Liver (tissue), 9 donors: Measurements from ENCODE around the gene DDIT4. TPM values are rescaled to one million over a fixed set of nuclear protein-coding genes. Genes with fewer than 3 reads are reported as not detected.

ENCODE experiments used
- DNase-seq: peaks from one replicate; pipeline ENCODE4 v3.0.0-alpha.2; 2017; ENCODE audit warnings: low spot score
- H3K27ac ChIP-seq, 2 donors: one replicate each; pipeline ENCODE4 v1.7.0; 2013; ENCODE audit warnings: inconsistent platforms in 2 of 2, low read length in 2 of 2, control low read depth in 1 of 2, low read depth in 1 of 2, mild to moderate bottlenecking in 1 of 2
- H3K27me3 ChIP-seq, 4 donors: one replicate each; pipeline versions ENCODE4 v1.6.1 to v1.7.0; 2013; ENCODE audit warnings: low read length in 3 of 4, inconsistent platforms in 1 of 4, mild to moderate bottlenecking in 1 of 4, moderate library complexity in 1 of 4; ENCODE audit not compliant: control insufficient read depth in 4 of 4, insufficient read depth in 4 of 4
- H3K36me3 ChIP-seq, 4 donors: one replicate each; pipeline versions ENCODE4 v1.6.1 to v1.7.0; 2013; ENCODE audit warnings: low read length in 3 of 4, mild to moderate bottlenecking in 3 of 4, low read depth in 1 of 4, moderate library complexity in 1 of 4; ENCODE audit not compliant: control insufficient read depth in 4 of 4, insufficient read depth in 3 of 4
- H3K4me1 ChIP-seq, 4 donors: one replicate each; pipeline versions ENCODE4 v1.6.1 to v1.7.0; 2013; ENCODE audit warnings: low read length in 3 of 4, mild to moderate bottlenecking in 3 of 4, moderate library complexity in 1 of 4; ENCODE audit not compliant: control insufficient read depth in 4 of 4, insufficient read depth in 4 of 4
- H3K4me3 ChIP-seq, 3 donors: one replicate each; pipeline versions ENCODE4 v1.6.1 to v1.7.0; 2013; ENCODE audit warnings: low read length in 3 of 3, control low read depth in 1 of 3, low read depth in 1 of 3, mild to moderate bottlenecking in 1 of 3
- H3K9ac ChIP-seq, 2 donors: one replicate each; pipeline ENCODE4 v1.7.0; 2013; ENCODE audit warnings: low read length in 2 of 2, mild to moderate bottlenecking in 2 of 2, moderate library complexity in 2 of 2, control low read depth in 1 of 2, low read depth in 1 of 2
- H3K9me3 ChIP-seq, 4 donors: one replicate each; pipeline versions ENCODE4 v1.6.1 to v1.7.0; 2013; ENCODE audit warnings: low read length in 3 of 4; ENCODE audit not compliant: control insufficient read depth in 4 of 4
- ATF3 ChIP-seq: IDR thresholded peaks from 2 replicates; pipeline ENCODE4 v1.6.1; 2016; ENCODE audit warnings: antibody characterized with exemption
- EGR1 ChIP-seq, 2 donors: IDR thresholded peaks; 2 replicates each; pipeline ENCODE4 v1.6.1; 2016 to 2018; ENCODE audit warnings: antibody characterized with exemption in 2 of 2, low read depth in 2 of 2
- FOXA1 ChIP-seq: IDR thresholded peaks from 2 replicates; pipeline ENCODE4 v1.6.1; 2016; ENCODE audit warnings: antibody characterized with exemption
- FOXA2 ChIP-seq: IDR thresholded peaks from 2 replicates; pipeline ENCODE4 v1.6.1; 2016; ENCODE audit warnings: antibody characterized with exemption
- GABPA ChIP-seq, 2 donors: IDR thresholded peaks in 1 of 2; conservative IDR thresholded peaks in 1 of 2; 2 replicates each; pipeline ENCODE4 v1.6.1; 2016; ENCODE audit warnings: antibody characterized with exemption in 2 of 2, mild to moderate bottlenecking in 1 of 2, moderate library complexity in 1 of 2
- HNF4A ChIP-seq, 2 donors: conservative IDR thresholded peaks; 2 replicates each; pipeline ENCODE4 v1.6.1; 2016; ENCODE audit warnings: antibody characterized with exemption in 2 of 2, mild to moderate bottlenecking in 2 of 2
- HNF4G ChIP-seq: IDR thresholded peaks from 2 replicates; pipeline ENCODE4 v1.6.1; 2016; ENCODE audit warnings: antibody characterized with exemption
- JUND ChIP-seq, 2 donors: IDR thresholded peaks; 2 replicates each; pipeline ENCODE4 v1.6.1; 2016; ENCODE audit warnings: antibody characterized with exemption in 2 of 2
- NR2F2 ChIP-seq: IDR thresholded peaks from 2 replicates; pipeline ENCODE4 v1.6.1; 2016; ENCODE audit warnings: antibody characterized with exemption
- RAD21 ChIP-seq, 2 donors: IDR thresholded peaks; 2 replicates each; pipeline ENCODE4 v1.6.1; 2016; ENCODE audit warnings: antibody characterized with exemption in 2 of 2, mild to moderate bottlenecking in 2 of 2
- TAF1 ChIP-seq: conservative IDR thresholded peaks from 2 replicates; pipeline ENCODE4 v1.6.1; 2016; ENCODE audit warnings: antibody characterized with exemption, mild to moderate bottlenecking
- WGBS: extraction: QIAGEN DNeasy Blood & Tissue Kit; methylation state at CpG from one replicate; pipeline ENCODE4 v1.1.7; 2013; 5-methylcytosine and 5-hydroxymethylcytosine counted together
- polyA plus RNA-seq, 2 donors: library from polyadenylated mRNA; stranded (reverse) in 1 of 2; unstranded in 1 of 2; fragments of 200-250 nt in 1 of 2; fragments of >200 nt in 1 of 2; fragmentation: Nextera tagmentation in 1 of 2; extraction: Ambion mirVana in 1 of 2; gene quantifications; one replicate each; pipeline versions ENCODE4 v1.2.1 to v1.2.3, GENCODE V29; 2013 to 2015
- total RNA-seq, 2 donors: library from RNA; depleted of rRNA; stranded (reverse); fragments of >200 nt; gene quantifications; one replicate each; pipeline ENCODE4 v1.2.3, GENCODE V29; 2014
- TF ChIP-seq, protein P1 (sequence below): fragments of 150-350 bp; IDR thresholded peaks from 2 replicates; pipeline ENCODE4 v1.5.1; 2017; ENCODE audit warnings: improper control_type of control experiment, low read depth, low read length; ENCODE audit not compliant: missing input control
- TF ChIP-seq, protein P2 (sequence below): IDR thresholded peaks from 2 replicates; pipeline ENCODE4 v1.6.1; 2016; ENCODE audit warnings: antibody characterized with exemption
- TF ChIP-seq, protein P3 (sequence below): IDR thresholded peaks from 2 replicates; pipeline ENCODE4 v1.6.1; 2016; ENCODE audit warnings: antibody characterized with exemption, mild to moderate bottlenecking
- donor health status: healthy.
- donor health status: healthy.
- donor health status: healthy.
- donor health status: healthy.
- donor health status: healthy.

Gene DDIT4
- total and polyA plus RNA-seq, 4 donors, result 18.4 to 69.0 (median 43.7) TPM

GRCh38 chr10:72239409-72239808 lies 34.3 kb upstream of the DDIT4 start:
- Histone ChIP-seq H3K4me3 (no peak overlapping the region), H3K9me3 (no peaks in the 10 kb centered on the region), H3K36me3 (peaks cover 2 to 11% (median 9%) of the 10 kb centered on the region in 4 donors), H3K27ac (no peak overlapping the region), H3K27me3 (no peaks in the 10 kb centered on the region), H3K4me1 (peaks cover 0 to 8% (median 3%) of the 10 kb centered on the region in 4 donors), H3K9ac (no peak overlapping the region)
- no peak for DNase-seq
- WGBS, result 79% methylated on average over 1 of the region's 1 CpG
- TF ChIP-seq JUND (IDR thresholded peaks at IDR 0.05) (no peak), NR2F2 (no peak), TAF1 (no peak), HNF4G (no peak), GABPA (IDR thresholded peaks at IDR 0.05 in 1 of 2, conservative IDR thresholded peaks at IDR 0.05 in 1 of 2) (no peak), ATF3 (no peak), EGR1 (IDR thresholded peaks at IDR 0.05; ENCODE audit: low read depth in 2 of 2) (no peak), FOXA1 (no peak)
- TF ChIP-seq, protein P1, sequence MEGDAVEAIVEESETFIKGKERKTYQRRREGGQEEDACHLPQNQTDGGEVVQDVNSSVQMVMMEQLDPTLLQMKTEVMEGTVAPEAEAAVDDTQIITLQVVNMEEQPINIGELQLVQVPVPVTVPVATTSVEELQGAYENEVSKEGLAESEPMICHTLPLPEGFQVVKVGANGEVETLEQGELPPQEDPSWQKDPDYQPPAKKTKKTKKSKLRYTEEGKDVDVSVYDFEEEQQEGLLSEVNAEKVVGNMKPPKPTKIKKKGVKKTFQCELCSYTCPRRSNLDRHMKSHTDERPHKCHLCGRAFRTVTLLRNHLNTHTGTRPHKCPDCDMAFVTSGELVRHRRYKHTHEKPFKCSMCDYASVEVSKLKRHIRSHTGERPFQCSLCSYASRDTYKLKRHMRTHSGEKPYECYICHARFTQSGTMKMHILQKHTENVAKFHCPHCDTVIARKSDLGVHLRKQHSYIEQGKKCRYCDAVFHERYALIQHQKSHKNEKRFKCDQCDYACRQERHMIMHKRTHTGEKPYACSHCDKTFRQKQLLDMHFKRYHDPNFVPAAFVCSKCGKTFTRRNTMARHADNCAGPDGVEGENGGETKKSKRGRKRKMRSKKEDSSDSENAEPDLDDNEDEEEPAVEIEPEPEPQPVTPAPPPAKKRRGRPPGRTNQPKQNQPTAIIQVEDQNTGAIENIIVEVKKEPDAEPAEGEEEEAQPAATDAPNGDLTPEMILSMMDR, result no peak
- TF ChIP-seq, protein P2, sequence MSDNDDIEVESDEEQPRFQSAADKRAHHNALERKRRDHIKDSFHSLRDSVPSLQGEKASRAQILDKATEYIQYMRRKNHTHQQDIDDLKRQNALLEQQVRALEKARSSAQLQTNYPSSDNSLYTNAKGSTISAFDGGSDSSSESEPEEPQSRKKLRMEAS, result no peak
- TF ChIP-seq, protein P3, sequence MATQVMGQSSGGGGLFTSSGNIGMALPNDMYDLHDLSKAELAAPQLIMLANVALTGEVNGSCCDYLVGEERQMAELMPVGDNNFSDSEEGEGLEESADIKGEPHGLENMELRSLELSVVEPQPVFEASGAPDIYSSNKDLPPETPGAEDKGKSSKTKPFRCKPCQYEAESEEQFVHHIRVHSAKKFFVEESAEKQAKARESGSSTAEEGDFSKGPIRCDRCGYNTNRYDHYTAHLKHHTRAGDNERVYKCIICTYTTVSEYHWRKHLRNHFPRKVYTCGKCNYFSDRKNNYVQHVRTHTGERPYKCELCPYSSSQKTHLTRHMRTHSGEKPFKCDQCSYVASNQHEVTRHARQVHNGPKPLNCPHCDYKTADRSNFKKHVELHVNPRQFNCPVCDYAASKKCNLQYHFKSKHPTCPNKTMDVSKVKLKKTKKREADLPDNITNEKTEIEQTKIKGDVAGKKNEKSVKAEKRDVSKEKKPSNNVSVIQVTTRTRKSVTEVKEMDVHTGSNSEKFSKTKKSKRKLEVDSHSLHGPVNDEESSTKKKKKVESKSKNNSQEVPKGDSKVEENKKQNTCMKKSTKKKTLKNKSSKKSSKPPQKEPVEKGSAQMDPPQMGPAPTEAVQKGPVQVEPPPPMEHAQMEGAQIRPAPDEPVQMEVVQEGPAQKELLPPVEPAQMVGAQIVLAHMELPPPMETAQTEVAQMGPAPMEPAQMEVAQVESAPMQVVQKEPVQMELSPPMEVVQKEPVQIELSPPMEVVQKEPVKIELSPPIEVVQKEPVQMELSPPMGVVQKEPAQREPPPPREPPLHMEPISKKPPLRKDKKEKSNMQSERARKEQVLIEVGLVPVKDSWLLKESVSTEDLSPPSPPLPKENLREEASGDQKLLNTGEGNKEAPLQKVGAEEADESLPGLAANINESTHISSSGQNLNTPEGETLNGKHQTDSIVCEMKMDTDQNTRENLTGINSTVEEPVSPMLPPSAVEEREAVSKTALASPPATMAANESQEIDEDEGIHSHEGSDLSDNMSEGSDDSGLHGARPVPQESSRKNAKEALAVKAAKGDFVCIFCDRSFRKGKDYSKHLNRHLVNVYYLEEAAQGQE, result no peak

DNA sequence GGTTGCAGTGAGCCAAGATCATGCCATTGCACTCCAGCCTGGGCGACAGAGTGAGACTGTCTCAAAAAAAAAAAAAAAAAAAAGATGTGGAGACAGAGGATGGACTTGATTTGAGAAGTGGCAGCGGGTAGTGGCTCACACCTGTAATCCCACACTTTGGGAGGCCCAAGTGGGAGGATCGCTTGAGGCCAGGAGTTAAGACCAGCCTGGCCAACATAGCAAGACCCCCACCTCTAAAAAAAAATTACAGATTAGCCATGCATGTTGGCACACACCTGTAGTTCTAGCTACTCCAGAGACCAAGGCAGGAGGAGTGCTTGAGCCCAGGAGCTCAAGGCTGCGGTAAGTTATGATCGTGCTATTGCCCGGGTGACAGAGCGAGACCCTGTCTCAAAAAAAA lies 33.4 kb upstream of the DDIT4 start:
- peaks cover 0 to 8% (median 5%) of the 10 kb centered on the region in 4 donors for H3K36me3 ChIP-seq
- 98% methylated on average over 7 of the region's 7 CpGs for WGBS
- TF ChIP-seq HNF4A (conservative IDR thresholded peaks at IDR 0.05) (no peak), FOXA2 (no peak), RAD21 (IDR thresholded peaks at IDR 0.05) (no peak), FOXA1 (no peak)
- TF ChIP-seq, protein P1, result no peak
- TF ChIP-seq, protein P3, result no peak
- no peak overlapping the region for H3K27ac ChIP-seq
- H3K9me3 ChIP-seq, result no peaks in the 10 kb centered on the region
- H3K4me3 ChIP-seq, result no peak overlapping the region
- no peak for DNase-seq
- no peaks in the 10 kb centered on the region for H3K27me3 ChIP-seq
- peaks cover 0 to 13% (median 6%) of the 10 kb centered on the region in 4 donors for H3K4me1 ChIP-seq
- H3K9ac ChIP-seq, result no peak overlapping the region
